Measurements from ENCODE around the gene COQ5.

COQ5 gene

DNA sequence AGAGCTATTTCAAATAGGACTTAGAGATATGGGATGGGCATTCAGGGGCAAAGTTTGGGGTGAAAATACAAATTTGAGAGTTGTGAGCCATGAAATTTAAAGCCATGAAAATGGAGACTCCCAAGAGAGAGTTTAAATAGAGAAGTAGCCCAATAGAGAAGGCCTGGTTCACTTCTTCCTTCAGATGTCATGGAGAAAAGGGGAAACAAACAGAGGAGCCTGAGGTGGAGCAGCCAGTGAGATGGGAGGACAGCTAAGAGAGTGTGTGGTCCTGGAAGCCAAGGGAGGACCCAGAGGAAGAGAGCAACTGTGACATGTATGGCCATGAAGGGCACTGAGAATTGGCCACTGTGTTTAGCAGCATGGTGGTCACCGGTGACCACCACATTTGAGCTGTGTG, 45.3 kb downstream of the COQ5 start:
- no peak for DNase-seq (ENCODE audit: low spot score)

DNA sequence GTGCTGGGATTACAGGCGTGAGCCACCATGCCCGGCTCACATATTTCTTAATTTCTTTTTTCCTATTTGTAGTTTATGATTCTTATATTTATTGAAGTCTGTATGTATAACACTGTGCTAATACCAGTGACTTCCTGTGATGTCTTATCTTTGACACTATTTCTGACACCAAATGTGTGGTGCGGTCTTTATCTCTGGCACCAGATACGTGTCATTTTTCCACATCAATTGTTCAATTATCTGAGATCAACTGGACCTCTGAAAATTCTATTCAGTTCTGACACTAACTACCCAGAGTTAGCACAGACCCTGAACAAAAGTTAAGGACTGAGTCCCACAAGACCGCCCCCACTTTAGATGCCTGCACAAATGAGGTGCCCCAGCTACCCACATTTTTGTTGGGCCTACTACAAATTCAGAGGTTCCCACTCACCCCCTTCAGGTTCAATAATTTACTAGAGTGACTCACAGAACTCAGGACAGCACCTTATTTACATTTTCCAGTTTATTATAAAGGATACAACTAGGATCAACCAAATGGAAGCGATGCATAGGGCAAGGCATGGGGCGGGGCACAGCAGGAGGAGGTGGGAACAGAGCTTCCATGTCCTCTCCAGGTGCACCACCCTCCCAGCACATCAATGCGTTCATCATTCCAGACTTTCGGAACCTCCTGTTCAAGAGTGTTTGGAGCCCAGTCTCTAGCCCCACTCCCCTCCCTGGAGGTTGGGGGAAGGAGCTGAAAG, 47.8 kb downstream of the COQ5 start:
- DNase-seq (ENCODE audit: low spot score): no peak

DNA sequence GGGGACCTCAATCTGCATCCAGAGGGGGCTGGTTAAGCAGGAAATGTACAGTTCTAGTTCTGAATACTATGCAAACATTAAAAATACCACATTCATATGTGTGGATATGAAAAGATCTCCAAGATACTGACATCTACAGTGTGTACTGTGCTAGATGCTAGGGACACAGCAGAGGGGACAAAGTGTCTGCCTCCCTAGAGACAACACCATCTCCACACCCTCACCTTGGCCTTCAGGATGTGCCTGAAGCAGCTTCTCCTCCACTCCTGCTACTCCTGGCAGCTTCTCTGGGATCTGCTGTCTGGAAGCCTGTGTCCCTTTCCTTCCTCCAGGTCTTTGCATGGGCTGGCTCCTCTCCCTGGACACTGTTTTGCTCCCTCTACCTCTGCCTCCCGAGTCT, 48.7 kb downstream of the COQ5 start:
- no peak for DNase-seq (ENCODE audit: low spot score)

DNA sequence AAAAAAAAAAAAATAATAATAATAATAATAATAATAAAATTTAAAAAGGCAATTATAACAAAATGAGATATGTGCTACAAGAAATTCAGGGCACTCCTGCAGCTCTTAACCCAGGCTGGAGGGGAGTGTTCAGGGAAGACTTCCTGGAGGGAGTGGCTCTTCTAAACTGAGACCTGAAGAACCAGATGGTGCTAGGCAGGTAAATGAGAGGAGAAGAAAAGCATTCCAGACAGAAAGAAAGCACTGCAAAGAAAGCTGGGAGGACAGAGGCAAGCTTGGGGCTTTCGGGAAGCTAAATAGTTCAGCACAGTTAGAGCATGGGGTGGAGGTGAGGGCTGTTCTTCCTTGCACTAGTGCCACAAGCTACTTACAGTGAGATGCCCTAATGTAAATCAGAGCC, 49.5 kb downstream of the COQ5 start:
- DNase-seq (ENCODE audit: low spot score): no peak

DNA sequence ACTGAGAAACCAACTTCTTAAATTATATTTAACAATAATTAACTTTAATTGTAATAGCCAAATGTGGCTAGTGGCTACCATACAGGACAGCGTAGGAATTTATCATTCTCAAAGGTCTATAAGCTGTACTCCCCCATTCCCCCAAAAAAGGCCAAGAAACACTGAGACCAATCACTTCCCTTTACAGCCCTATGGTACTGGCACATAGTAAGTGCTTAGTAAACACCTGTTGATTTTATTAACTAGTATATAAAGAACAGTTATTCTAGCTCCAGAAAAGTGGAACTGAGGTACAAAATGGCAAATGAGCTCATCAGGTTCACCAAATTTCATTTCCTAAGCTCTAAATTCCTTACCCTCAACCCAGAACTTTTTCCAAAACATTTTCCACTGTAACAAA, 53.3 kb downstream of the COQ5 start:
- DNase-seq (ENCODE audit: low spot score): no peak

DNA sequence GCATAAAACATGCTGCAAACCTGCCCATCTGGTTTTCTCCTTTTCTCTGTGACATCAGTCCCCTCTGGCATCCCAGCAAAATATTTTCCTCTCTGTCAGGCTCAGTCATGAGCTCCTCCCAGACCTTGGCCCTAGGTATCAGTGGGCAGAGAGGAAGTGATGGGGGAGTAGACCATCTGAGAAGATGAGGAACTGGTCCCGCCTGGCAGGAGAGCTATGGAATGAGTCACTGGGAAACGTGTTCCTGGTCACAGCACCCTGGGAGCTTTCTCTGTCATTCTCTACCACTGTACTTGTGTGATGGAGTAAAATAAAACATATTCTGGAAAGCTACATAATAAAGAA, 54.4 kb downstream of the COQ5 start:
- peak; percentile 79 for DNase-seq (ENCODE audit: low spot score)

DNA sequence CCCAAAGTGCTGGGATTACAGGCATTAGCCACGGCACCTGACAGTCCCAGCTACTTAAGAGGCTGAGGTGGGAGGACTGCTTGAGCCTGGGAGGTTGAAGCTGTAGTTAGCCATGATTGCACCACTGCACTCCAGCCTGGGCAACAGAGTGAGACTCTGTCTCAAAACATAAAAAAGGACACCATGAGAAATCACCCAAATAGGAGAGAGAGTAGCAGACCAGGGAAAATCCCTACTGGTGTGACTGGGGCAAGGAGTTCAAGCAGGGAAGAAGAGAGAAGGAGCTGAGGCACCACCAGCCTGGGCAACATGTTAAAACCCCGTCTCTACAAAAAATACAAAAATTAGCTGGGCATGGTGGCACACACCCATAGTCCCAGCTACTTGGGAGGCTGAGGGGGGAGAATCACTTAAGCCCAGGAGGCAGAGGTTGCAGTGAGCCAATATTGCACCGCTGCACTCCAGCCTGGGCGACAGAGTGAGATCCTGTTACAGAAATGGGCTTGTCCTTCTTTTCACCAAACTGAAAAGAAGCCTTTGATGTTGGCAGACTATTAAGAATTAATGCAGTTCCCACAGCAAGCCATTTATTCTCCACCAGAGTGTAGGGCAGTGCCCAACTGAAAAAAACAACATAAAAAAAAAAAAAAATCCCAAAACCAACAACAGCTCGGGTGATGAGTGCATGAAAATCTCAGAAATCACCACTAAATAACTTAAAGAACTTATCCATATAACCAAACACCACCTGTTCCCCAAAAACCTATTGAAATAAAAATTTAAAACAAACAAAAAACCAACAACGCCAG, 54.9 kb downstream of the COQ5 start:
- no peak for DNase-seq (ENCODE audit: low spot score)

DNA sequence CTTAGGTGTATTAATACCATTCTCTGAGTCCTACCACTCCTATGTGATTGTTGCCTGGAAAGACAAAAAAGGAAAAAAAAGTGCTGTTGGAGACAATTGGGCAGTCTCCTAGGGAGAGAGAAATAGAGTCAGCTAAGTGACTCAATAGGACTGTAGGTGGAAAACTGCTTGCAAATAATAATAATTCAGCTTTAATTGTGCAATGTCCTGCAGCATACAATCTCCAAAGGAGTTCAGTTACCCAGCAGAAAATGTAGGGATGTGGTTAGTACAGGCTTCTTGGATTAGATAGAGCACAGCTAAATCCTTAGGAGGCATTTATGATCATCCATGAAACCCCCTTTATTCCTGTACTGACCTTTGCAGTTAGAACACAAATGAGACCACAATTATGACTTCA, 56.4 kb downstream of the COQ5 start:
- no peak for DNase-seq (ENCODE audit: low spot score)

DNA sequence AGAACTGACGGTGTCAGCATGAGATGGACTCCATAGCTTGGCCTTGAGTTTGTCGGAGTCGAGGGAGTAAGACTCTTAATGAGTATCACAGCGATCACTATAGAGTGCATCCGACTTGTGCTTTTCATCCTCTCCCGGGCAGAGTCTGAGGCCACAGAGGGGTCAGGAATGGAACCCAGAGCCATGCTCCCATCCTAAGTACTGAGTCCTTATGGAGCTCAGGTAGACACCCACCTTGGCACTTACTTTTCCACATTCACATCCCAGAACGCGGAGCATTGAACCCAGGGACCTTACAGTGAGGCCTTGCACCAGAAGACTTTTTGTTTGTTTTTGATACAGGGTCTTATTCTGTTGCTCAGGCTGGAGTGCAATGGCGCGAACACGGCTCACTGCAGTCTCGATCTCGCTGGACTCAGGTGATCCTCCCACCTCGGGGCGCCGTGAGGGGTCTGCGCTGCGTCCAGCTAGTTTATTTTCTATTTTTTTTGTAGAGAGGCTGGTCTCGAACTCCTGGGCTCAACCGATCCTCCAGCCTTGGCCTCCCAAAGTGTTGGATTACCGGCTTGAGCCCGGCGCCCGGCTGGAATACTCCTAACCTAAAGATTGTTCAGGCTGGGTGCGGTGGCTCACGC, 58.7 kb downstream of the COQ5 start:
- no peak for DNase-seq (ENCODE audit: low spot score)

DNA sequence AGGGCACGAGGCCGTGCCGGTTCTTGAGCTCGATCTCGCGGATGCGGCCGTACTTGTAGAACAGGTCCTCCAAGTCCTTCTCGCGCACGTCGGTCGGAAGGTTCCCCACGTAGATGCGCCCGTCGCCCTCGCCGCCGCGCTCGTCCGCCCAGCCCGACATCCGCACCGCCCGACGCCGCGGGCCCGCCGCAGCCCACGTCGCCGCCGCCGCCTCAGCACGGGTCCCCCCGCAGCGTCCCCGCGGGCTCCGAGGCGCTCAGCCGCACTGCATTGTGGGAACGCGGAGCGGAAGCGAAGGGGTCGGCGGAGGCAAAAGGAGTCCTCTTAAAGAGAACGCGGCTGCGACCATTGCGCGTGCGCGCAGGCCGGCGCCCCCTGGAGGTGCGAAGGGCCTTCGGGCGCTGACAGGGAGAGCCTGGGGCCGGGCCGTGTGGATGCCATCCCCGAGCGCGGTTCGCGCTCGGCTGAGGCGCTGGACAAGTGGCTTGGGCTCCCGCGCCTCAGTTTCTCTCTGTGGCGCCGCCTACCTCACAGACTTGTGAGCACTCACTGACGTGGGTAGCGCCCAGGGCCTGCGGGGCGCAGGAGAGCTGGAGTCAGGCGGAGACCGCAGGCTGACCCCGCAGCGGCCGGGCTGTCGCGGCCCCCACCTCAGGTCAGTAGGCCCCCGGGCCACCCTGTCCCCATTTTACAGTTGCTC, 59.4 kb downstream of the COQ5 start, which contains the start of gene SRSF9:
Gene SRSF9 (minus strand): TSS at position 299 of the 700 bp plus-strand sequence. CDS start 139 bp downstream, at position 160.
- peak; percentile 99 for DNase-seq (ENCODE audit: low spot score)

DNA sequence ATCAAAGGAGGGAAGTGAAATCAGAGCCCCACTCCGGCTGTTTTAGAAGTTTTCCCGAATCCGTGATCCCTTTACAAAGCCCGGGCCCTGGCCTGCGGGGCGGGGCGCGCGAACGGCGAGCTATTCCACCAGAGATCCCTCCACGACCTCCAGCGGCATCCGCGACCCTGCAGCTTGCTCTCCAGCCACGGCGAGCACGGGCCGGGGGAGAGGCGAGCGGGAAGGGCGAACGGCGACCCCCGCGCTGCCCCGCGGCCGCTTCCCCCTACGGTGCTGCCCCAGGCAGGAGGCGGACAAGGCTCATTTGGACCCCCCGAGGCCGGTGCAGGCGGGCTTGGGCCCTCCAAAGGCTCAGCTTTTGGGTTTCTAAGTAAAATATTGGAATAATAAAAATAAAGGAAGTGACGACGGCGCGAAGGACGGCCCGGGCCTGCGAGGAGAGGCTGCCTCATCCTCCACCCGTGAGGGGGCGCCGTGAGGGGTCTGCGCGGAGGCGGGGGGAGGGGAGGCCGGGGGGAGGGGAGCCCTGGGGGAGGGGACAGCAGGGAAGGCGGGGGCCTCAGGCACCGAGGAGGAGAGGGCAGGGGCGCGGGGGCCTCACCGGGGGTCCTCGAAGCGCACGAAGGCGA, 60.0 kb downstream of the COQ5 start:
- DNase-seq (ENCODE audit: low spot score): peak; percentile 35

DNA sequence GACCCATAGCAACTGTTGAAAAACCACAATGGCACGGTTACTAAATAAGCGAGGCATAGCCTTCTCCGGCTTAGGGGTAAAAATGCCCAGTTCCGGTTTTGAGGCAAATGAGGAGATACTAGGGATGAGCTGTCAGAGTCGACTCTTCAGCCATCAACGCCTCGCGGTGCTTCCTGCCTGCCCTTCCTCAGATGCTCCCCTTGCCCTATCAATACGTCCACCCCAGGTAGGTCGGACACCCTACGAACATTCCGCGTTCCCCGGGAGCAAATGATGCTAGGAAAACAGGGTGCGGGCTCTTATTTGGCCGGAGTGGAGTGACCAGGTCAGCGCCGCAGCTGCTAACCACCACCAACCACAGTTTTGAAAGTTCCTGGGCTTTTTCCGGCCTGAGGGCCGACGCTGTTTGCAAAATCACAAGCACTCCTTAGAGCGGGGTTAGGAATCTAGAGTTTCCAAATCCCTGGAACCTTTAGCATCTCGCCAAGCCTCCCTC, 60.6 kb downstream of the COQ5 start:
- DNase-seq (ENCODE audit: low spot score): peak; percentile 68

DNA sequence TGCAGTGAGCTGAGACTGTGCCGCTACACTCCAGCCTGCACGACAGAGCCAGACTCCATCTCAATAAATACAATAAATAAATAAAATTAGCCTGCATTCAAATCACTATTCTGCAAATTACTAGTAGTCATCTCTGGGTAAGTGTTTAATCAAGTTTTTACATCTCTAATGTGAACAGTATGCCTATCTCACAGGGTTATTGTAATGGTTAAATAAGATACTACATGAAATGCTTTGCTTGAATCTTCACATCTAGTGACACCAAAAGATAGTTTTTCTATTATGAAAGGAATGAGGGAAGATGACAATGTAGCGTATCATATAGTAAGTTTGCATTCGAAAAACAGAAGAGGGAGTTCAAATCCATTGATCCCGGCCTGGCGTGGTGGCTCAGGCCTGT, 61.5 kb downstream of the COQ5 start:
- no peak for DNase-seq (ENCODE audit: low spot score)

DNA sequence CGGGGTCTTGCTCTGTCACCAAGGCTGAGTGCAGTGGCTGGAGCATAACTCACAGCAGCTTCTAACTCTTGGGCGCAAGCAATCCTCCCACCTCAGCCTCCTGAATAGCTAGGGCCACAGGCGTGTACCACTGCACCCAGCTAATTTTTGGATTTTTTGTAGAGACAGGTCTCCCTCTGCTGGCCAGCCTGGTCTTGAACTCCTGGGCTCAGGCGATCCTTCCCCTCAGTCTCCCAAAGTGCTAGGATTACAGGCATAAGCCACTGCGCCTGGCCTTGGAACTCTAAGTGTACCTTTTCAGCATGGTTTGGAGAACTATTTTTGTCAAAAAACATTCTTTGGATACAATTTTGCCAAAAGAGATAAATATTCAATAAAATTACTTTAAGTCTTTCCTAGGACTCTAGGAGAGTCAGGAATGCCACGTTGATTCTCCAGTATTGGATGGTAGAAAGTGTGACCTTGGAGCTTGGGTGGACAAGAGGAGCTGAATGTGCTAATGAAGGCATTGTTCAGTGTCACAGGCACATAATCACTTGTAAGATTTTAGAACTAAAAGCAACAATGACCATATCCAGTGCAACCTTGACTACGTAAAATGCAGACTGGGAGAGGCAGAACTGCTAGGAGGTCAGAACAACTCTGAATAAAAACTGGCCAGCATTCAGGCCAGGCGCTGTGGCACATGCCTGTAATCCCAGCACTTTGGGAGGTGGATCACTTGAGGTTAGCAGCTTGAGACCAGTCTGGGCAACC, 62.2 kb downstream of the COQ5 start:
- DNase-seq (ENCODE audit: low spot score): no peak

DNA sequence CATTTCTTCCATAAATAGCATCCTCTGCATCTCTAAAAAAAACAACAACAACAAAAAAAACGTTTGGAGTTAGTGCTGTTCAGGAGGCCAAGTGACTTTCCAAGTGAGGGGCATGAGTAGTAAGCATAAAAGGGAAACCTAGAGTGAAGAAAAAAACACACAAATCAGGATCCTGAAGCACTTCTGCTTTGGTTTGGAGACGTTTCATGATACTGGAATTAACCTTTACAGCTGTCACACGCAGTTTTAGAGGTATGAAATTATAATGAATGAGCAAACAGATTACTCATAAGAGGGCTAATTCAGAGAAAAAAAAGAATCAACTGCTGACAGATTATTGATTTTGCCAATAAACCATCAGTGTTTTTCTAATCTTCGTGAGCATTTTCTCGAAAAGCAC, 63.2 kb downstream of the COQ5 start:
- DNase-seq (ENCODE audit: low spot score): no peak

DNA sequence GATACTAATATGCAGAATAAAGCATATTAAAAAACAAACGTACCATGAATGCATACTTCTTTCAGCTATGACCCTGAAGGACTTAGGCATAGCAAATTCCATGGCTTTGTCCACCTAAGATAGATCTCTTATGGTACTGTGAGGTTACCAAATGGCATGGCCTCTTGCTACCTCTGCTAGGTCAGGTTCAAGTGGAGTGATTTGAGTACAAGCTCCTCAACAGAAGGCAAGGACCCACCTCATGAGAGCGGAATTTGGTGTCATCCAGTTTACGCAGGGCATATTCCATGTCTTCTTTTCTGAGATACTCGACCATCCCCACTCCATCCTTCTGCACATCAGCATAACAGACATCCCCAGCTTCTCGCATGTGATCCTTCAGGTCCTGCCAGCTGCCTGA, 65.2 kb downstream of the COQ5 start:
- DNase-seq (ENCODE audit: low spot score): no peak

DNA sequence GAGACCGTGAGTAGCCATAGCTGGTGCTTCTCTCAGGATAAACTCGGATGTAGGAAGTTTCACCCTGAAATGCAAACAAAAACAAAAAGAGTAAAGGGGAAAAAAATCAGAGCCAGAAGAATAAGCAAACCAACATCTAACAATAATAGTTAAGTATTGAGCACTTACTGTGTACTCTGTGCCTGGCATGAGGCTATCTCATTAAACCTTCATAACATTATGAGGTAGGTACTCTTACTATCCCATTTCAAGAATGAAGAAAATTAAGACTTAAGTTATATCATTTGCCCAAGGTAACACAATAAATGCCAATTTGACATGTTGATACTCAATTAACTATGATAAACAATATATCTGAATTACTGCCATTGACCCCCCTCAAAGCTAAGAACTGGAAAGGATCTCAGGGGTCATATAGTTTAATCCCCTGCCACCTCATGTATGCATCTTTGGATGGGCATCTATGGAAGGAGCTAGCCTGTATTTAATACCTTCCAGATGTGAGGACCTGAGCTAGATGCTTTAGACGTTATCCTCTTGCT, 66.8 kb downstream of the COQ5 start:
- DNase-seq (ENCODE audit: low spot score): no peak

DNA sequence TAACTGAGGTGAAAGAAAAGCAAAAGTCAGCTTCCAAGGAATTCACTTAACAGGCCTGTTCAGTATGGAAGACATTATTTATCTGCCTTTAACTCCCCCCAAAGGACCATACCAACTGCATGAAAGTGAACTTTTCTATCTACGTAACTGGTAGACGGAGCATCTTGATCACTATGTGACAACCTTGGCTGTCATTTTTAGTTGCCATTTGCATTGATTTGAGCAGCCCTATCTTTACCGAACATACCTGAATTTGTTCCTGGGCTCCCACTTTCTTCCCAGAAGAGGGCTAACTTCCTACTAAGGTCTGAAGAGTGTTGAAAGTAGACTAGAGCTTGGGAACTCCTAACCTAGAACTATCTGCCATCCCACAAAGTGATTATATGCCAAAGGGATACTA, 68.8 kb downstream of the COQ5 start:
- no peak for DNase-seq (ENCODE audit: low spot score)

DNA sequence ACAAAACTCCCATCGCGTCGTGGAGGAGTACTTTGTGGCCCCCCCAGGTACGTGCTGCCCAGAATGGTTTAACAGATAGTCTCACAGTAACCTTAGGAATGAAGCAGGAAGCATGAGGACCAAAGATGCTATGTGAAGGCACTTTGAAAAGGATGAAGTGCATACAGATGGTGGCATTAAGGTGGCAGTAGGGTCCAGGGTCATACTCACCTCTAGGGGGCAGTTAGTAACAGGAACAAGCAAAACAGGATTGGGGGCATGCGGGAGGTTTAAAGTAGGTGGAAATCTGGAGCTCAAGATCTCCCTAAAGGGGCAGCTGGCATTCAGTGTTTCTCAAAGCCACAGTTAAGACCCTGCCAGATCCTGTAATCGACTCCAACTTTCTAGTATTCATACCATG, 71.8 kb downstream of the COQ5 start:
- DNase-seq (ENCODE audit: low spot score): no peak

DNA sequence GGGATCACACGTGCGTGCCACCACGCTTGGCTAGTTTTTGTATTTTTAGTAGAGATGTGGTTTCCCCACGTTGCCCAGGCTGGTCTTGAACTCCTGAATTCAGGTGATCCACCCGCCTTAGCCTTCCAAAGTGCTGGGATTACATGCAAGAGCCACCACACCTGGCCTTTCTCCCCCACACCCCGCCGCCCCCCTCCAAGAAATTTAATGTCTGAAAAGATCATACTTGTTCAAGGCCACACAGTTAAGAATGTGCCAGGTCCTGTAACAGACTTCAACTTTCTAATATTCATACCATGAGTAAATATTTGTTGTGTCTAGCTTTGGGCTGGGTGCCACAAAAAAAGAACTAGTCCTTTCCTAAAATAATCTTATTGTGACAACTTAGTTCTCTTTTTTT, 73.7 kb downstream of the COQ5 start:
- no peak for DNase-seq (ENCODE audit: low spot score)

DNA sequence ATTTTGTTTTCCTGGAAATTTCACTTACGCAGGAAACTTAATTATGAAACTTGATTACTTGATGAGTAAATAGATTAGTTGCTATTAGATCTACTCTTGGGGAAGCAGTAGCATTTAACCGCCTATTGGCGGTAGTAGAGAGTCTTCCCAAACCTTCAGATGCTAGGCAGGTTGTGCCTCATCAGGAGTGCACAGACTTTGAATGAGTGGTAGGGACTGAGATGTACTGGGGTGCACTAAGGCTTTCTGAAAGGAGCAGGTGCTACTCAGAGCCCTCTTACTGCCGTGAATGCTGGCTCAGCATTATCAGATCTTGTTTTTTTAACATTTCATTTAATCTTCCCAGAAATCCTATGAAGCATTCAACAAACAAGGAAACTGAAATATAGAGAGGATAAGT, 75.0 kb downstream of the COQ5 start:
- DNase-seq (ENCODE audit: low spot score): peak; percentile 34

All from hepatic stellate cell (primary cell).